Endodermal cell (in vitro differentiated cells): ENCODE results near the gene CTNND2. TPM values are rescaled to one million over a fixed set of nuclear protein-coding genes. Genes with fewer than 3 reads are reported as not detected.

ENCODE experiments used
- DNase-seq: peaks from one replicate; pipeline ENCODE4 v3.0.0-alpha.2; 2017
- H3K27ac ChIP-seq: 2 replicates; pipeline ENCODE4 v1.5.1; 2013; ENCODE audit warnings: mild to moderate bottlenecking, low read depth, low read length, moderate library complexity
- H3K27me3 ChIP-seq: 2 replicates; pipeline ENCODE4 v1.6.1; 2013; ENCODE audit warnings: mild to moderate bottlenecking, low read length, moderate library complexity; ENCODE audit not compliant: insufficient read depth, control insufficient read depth, poor library complexity, severe bottlenecking
- H3K36me3 ChIP-seq: 2 replicates; pipeline ENCODE4 v1.7.0; 2013; ENCODE audit warnings: mild to moderate bottlenecking, low read length, moderate library complexity; ENCODE audit not compliant: control insufficient read depth, insufficient read depth
- H3K4me1 ChIP-seq: one replicate; pipeline ENCODE4 v1.7.0; 2013; ENCODE audit warnings: low read length; ENCODE audit not compliant: control insufficient read depth, insufficient read depth
- H3K4me3 ChIP-seq: 2 replicates; pipeline ENCODE4 v1.5.1; 2013; ENCODE audit warnings: mild to moderate bottlenecking, low read length, moderate library complexity
- H3K9ac ChIP-seq: 2 replicates; pipeline ENCODE4 v1.6.1; 2013; ENCODE audit warnings: mild to moderate bottlenecking, low read length, moderate library complexity; ENCODE audit not compliant: poor library complexity, severe bottlenecking; ENCODE audit errors: extremely low read depth
- H3K9me3 ChIP-seq: 2 replicates; pipeline ENCODE4 v1.6.1; 2013; ENCODE audit warnings: mild to moderate bottlenecking, low read length, moderate library complexity; ENCODE audit not compliant: control insufficient read depth
- H3K27ac Mint-ChIP-seq: 2 replicates; pipeline ENCODE4 v1.8.0; 2020; ENCODE audit warnings: mixed read lengths
- H3K27me3 Mint-ChIP-seq: 2 replicates; pipeline ENCODE4 v1.8.0; 2021; ENCODE audit warnings: mild to moderate bottlenecking, mixed read lengths; ENCODE audit not compliant: insufficient read depth
- H3K36me3 Mint-ChIP-seq: 2 replicates; pipeline ENCODE4 v1.8.0; 2020; ENCODE audit warnings: low read depth, mixed read lengths
- H3K4me1 Mint-ChIP-seq: 2 replicates; pipeline ENCODE4 v1.8.0; 2020; ENCODE audit warnings: mixed read lengths
- H3K4me3 Mint-ChIP-seq: 2 replicates; pipeline ENCODE4 v1.8.0; 2020; ENCODE audit warnings: mild to moderate bottlenecking, moderate library complexity, mixed read lengths
- H3K9me3 Mint-ChIP-seq: 2 replicates; pipeline ENCODE4 v1.8.0; 2020; ENCODE audit warnings: mild to moderate bottlenecking, mixed read lengths
- WGBS, 2 experiments: methylation state at CpG; one replicate each; pipeline versions ENCODE4 v1.1.5 to v1.1.7; 2013; ENCODE audit warnings: missing lambda C conversion rate in 2 of 2, mixed read lengths in 1 of 2; ENCODE audit not compliant: insufficient coverage in 1 of 2, insufficient read length in 1 of 2; 5-methylcytosine and 5-hydroxymethylcytosine counted together
- total RNA-seq, 2 donors: library from RNA; stranded (reverse); fragmentation: NEBNext Ultra II Directional in 1 of 2; extraction: Animal tissue kit (Norgen Biotek cat#: 25700) in 1 of 2; gene quantifications; 2 replicates in 1 of 2; 3 replicates in 1 of 2; pipeline ENCODE4 v1.2.1, GENCODE V29; 2021
- TF ChIP-seq, protein P1 (sequence below): fragments of 200-600 bp; sonication (generic); conservative IDR thresholded peaks from 2 replicates; pipeline ENCODE4 v1.5.0; 2021; ENCODE audit warnings: antibody characterized with exemption, mild to moderate bottlenecking

Gene CTNND2
- total RNA-seq, 2 donors from 2014 or later, result 6.5 to 10.3 TPM

DNA sequence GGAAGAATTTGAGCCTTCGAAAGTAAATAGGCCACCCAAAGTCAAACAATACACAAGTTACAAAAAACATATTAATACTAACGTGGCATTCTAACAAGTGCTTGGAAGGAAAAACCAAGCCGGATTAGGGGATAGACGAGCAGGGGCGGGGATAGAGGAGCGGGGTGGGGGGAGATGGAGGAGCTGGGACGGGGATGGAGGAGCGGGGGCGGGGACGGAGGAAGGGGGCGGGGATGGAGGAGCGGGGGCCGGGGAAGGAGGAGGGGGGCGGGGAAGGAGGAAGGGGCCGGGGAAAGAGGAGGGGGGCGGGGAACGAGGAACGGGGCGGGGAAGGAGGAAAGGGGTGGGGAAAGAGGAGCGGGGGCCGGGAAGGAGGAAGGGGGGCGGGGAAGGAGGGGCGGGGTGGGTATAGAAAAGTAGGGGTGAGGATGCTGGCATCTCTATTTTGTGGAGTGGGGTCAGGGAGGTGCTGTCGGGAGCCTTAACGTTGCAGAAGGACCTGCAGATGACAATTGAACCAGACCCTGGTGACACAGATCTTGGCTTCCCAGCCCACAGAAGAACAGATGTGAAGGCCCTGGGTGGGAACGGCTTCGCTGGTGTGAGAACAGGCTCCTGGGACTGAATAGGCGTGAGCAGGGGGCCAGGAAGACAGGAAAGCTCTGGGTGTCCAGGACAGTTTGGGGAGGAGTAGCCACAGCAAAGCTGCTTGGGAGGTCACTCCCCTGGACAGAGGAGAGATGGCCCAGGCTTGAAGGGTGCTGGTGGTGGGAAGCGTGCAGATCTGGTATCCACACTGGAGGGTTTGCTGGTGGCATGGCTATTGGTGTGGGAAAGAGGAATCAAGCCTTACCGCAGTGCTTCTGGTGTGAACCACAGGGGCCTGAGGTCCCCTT is 909.9 kb downstream of the CTNND2 start:
- Mint-ChIP-seq H3K36me3 (no peaks in the 10 kb centered on the region), H3K4me3 (no peak overlapping the region), H3K27ac (no peak overlapping the region), H3K27me3 (peaks cover 8% of the 10 kb centered on the region), H3K9me3 (no peaks in the 10 kb centered on the region), H3K4me1 (peaks cover 15% of the 10 kb centered on the region)
- DNase-seq, result peak; percentile 59
- Histone ChIP-seq H3K9ac (no peak overlapping the region), H3K4me3 (no peak overlapping the region), H3K4me1 (no peaks in the 10 kb centered on the region), H3K27me3 (no peaks in the 10 kb centered on the region), H3K9me3 (no peaks in the 10 kb centered on the region), H3K27ac (no peak overlapping the region), H3K36me3 (no peaks in the 10 kb centered on the region)
- 91 to 100% methylated on average over 2 to 13 of the region's 30 CpGs for WGBS, 2 experiments
- TF ChIP-seq, protein P1, sequence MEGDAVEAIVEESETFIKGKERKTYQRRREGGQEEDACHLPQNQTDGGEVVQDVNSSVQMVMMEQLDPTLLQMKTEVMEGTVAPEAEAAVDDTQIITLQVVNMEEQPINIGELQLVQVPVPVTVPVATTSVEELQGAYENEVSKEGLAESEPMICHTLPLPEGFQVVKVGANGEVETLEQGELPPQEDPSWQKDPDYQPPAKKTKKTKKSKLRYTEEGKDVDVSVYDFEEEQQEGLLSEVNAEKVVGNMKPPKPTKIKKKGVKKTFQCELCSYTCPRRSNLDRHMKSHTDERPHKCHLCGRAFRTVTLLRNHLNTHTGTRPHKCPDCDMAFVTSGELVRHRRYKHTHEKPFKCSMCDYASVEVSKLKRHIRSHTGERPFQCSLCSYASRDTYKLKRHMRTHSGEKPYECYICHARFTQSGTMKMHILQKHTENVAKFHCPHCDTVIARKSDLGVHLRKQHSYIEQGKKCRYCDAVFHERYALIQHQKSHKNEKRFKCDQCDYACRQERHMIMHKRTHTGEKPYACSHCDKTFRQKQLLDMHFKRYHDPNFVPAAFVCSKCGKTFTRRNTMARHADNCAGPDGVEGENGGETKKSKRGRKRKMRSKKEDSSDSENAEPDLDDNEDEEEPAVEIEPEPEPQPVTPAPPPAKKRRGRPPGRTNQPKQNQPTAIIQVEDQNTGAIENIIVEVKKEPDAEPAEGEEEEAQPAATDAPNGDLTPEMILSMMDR, result no peak

DNA sequence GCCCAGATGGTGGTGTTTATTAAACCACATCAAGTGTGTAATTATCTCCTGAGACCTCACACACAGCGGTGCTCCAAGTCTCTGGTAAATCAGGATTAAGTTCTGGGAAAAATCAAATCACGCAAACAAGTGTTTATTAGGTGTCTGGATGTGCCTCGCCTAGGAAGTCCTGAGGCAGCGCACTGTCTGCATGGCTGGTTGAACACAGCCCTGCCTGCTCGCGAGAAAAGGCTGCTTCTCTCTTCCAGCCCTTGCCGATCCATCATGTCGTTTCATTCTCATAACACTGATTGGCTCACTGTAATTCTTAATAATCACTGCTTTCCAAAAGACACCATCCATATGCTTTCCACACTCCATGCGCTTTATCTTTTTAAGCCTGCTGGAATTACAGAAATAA is 913.6 kb downstream of the CTNND2 start:
- Mint-ChIP-seq H3K36me3 (no peaks in the 10 kb centered on the region), H3K27me3 (peaks cover 17% of the 10 kb centered on the region), H3K9me3 (no peaks in the 10 kb centered on the region), H3K4me3 (no peak overlapping the region), H3K27ac (no peak overlapping the region), H3K4me1 (peaks cover 27% of the 10 kb centered on the region)
- H3K27me3 ChIP-seq, result no peaks in the 10 kb centered on the region
- no peaks in the 10 kb centered on the region for H3K9me3 ChIP-seq
- no peak overlapping the region for H3K9ac ChIP-seq
- H3K4me3 ChIP-seq, result no peak overlapping the region
- H3K36me3 ChIP-seq, result no peaks in the 10 kb centered on the region
- H3K4me1 ChIP-seq, result peaks cover 10% of the 10 kb centered on the region
- 90 to 97% methylated on average over 9 of the region's 9 CpGs for WGBS, 2 experiments
- TF ChIP-seq, protein P1, result no peak
- DNase-seq, result no peak
- H3K27ac ChIP-seq, result no peak overlapping the region

DNA sequence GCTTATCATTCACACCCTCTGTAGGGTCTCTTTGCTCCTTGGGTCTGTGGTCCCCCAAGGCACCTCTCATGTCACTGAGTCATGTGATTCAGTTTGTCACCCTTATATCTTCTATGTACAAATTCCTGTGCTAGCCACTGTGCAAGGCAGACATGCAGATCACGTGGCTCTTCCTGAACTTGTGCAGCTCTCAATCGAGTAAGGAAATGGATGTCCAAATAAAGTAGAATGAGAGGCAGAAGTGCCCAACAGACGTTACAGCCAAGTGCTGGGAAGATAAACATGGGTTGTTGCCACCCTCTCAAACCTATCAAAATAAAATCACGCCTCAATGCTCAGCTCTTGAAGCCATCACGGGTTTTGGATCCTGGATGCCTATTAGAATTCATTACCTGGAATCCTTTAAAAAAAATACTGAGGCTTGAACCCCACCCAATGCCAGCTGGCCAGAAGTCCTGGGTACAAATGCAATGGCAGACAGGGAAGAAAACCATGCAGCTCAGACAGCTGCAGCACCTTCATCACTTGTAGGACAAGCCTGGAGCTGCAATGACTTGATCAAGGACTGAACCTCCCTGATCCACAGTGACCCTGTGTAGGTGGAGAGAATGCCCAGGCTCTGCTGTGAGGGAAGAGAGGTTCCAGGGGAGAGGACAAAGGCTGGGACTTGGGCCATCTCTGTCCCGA is 914.5 kb downstream of the CTNND2 start:
- no peak overlapping the region for H3K27ac Mint-ChIP-seq
- WGBS, 2 experiments, result 90 to 95% methylated on average over 5 to 6 of the region's 6 CpGs
- Histone ChIP-seq H3K4me1 (peaks cover 10% of the 10 kb centered on the region), H3K27me3 (no peaks in the 10 kb centered on the region), H3K27ac (no peak overlapping the region), H3K36me3 (no peaks in the 10 kb centered on the region), H3K9ac (no peak overlapping the region), H3K4me3 (no peak overlapping the region), H3K9me3 (no peaks in the 10 kb centered on the region)
- DNase-seq, result no peak
- no peak overlapping the region for H3K4me3 Mint-ChIP-seq
- H3K9me3 Mint-ChIP-seq, result no peaks in the 10 kb centered on the region
- H3K27me3 Mint-ChIP-seq, result peaks cover 15% of the 10 kb centered on the region
- TF ChIP-seq, protein P1, result no peak
- H3K4me1 Mint-ChIP-seq, result peaks cover 26% of the 10 kb centered on the region
- no peaks in the 10 kb centered on the region for H3K36me3 Mint-ChIP-seq
